Mesenchymal stem cell (in vitro differentiated cells and primary cell): ENCODE data around the gene MED27.

Experiments
- DNase-seq: peaks from one replicate; pipeline ENCODE4 v3.0.0-alpha.2; 2013
- H2AFZ ChIP-seq: one replicate; pipeline ENCODE4 v1.6.1; 2013; ENCODE audit warnings: low read depth, mild to moderate bottlenecking, control low read depth, inconsistent platforms, low read length, moderate library complexity
- H2AK5ac ChIP-seq: 2 replicates; pipeline ENCODE4 v1.6.1; 2013; ENCODE audit warnings: low read length, moderate library complexity, mild to moderate bottlenecking, inconsistent platforms; ENCODE audit not compliant: severe bottlenecking
- H2BK120ac ChIP-seq: one replicate; pipeline ENCODE4 v1.6.1; 2013; ENCODE audit warnings: low read depth, mild to moderate bottlenecking, inconsistent platforms, low read length, moderate library complexity
- H2BK12ac ChIP-seq, 2 experiments: one replicate each; pipeline ENCODE4 v1.6.1; 2013; ENCODE audit warnings: inconsistent platforms in 2 of 2, low read length in 2 of 2, mild to moderate bottlenecking in 2 of 2, moderate library complexity in 2 of 2, control low read depth in 1 of 2
- H2BK15ac ChIP-seq: one replicate; pipeline ENCODE4 v1.6.1; 2013; ENCODE audit warnings: mild to moderate bottlenecking, low read depth, inconsistent platforms; ENCODE audit not compliant: poor library complexity, severe bottlenecking
- H2BK5ac ChIP-seq: 2 replicates; pipeline ENCODE4 v1.6.1; 2013; ENCODE audit warnings: low read depth, mild to moderate bottlenecking, low read length, control low read depth, inconsistent platforms; ENCODE audit not compliant: poor library complexity, severe bottlenecking
- H3K14ac ChIP-seq, 2 experiments: one replicate each; pipeline ENCODE4 v1.6.1; 2013; ENCODE audit warnings: inconsistent platforms in 2 of 2, low read length in 2 of 2, control low read depth in 1 of 2, mild to moderate bottlenecking in 1 of 2, moderate library complexity in 1 of 2
- H3K18ac ChIP-seq, 2 experiments: one replicate each; pipeline ENCODE4 v1.6.1; 2013; ENCODE audit warnings: inconsistent platforms in 2 of 2, low read length in 2 of 2, control low read depth in 1 of 2, low read depth in 1 of 2, mild to moderate bottlenecking in 1 of 2
- H3K23ac ChIP-seq, 2 experiments: one replicate each; pipeline ENCODE4 v1.6.1; 2013; ENCODE audit warnings: inconsistent platforms in 2 of 2, low read length in 2 of 2, mild to moderate bottlenecking in 2 of 2, moderate library complexity in 2 of 2, control low read depth in 1 of 2
- H3K27ac ChIP-seq: 2 replicates; pipeline ENCODE4 v1.5.1; 2013; ENCODE audit warnings: mild to moderate bottlenecking, moderate library complexity, low read length, control low read depth, inconsistent platforms; ENCODE audit not compliant: poor library complexity, severe bottlenecking
- H3K27me3 ChIP-seq, 2 experiments: 2 replicates each; pipeline versions ENCODE4 v1.6.1 to v1.7.0; 2013; ENCODE audit warnings: low read length in 2 of 2, mild to moderate bottlenecking in 2 of 2, moderate library complexity in 2 of 2, control low read depth in 1 of 2, inconsistent platforms in 1 of 2; ENCODE audit not compliant: control insufficient read depth in 1 of 2, insufficient read depth in 1 of 2
- H3K36me3 ChIP-seq, 2 experiments: 2 replicates each; pipeline versions ENCODE4 v1.6.1 to v1.7.0; 2013; ENCODE audit warnings: low read length in 2 of 2, control low read depth in 1 of 2, inconsistent platforms in 1 of 2, low read depth in 1 of 2, mild to moderate bottlenecking in 1 of 2; ENCODE audit not compliant: insufficient read depth in 2 of 2, control insufficient read depth in 1 of 2
- H3K4ac ChIP-seq, 2 experiments: one replicate each; pipeline ENCODE4 v1.6.1; 2013; ENCODE audit warnings: inconsistent platforms in 2 of 2, low read length in 2 of 2, mild to moderate bottlenecking in 2 of 2, moderate library complexity in 2 of 2, control low read depth in 1 of 2, low read depth in 1 of 2
- H3K4me1 ChIP-seq: 2 replicates; pipeline ENCODE4 v1.6.1; 2013; ENCODE audit warnings: low read depth, low read length, control low read depth; ENCODE audit not compliant: control insufficient read depth, insufficient read depth
- H3K4me2 ChIP-seq: 2 replicates; pipeline ENCODE4 v1.6.1; 2013; ENCODE audit warnings: low read length, mild to moderate bottlenecking, inconsistent platforms; ENCODE audit not compliant: poor library complexity, severe bottlenecking
- H3K4me3 ChIP-seq, 2 experiments: 2 replicates each; pipeline versions ENCODE4 v1.5.1 to v1.7.0; 2013; ENCODE audit warnings: low read length in 2 of 2, mild to moderate bottlenecking in 2 of 2, control low read depth in 1 of 2, low read depth in 1 of 2; ENCODE audit not compliant: insufficient read depth in 1 of 2
- H3K79me1 ChIP-seq: replicated peaks from 2 replicates; pipeline ENCODE4 v1.6.1; 2013; ENCODE audit warnings: mild to moderate bottlenecking, control low read depth, low read length, inconsistent platforms; ENCODE audit not compliant: poor library complexity, severe bottlenecking
- H3K9ac ChIP-seq: 2 replicates; pipeline ENCODE4 v1.7.0; 2013; ENCODE audit warnings: mild to moderate bottlenecking, low read length, moderate library complexity
- H3K9me3 ChIP-seq: 2 replicates; pipeline ENCODE4 v1.7.0; 2013; ENCODE audit warnings: mild to moderate bottlenecking, low read length; ENCODE audit not compliant: control insufficient read depth
- H4K8ac ChIP-seq: one replicate; pipeline ENCODE4 v1.6.1; 2013; ENCODE audit warnings: inconsistent platforms, mild to moderate bottlenecking, low read length, moderate library complexity
- H4K91ac ChIP-seq: one replicate; pipeline ENCODE4 v1.6.1; 2013; ENCODE audit warnings: mild to moderate bottlenecking, low read length, inconsistent platforms
- WGBS: methylation state at CpG from one replicate; pipeline ENCODE4 v1.1.7; 2013; ENCODE audit warnings: mixed read lengths; 5-methylcytosine and 5-hydroxymethylcytosine counted together

The MED27 gene

GRCh38 chr9:131986576-131986975 is 93.1 kb downstream of the MED27 start:
- WGBS, result 21% methylated on average over 3 of the region's 4 CpGs
- peak; percentile 54 for DNase-seq
- H3K79me1 ChIP-seq, result peaks cover 26% of the 10 kb centered on the region

GRCh38 chr9:131986089-131986488 is 93.6 kb downstream of the MED27 start:
- Histone ChIP-seq H3K9me3 (no peaks in the 10 kb centered on the region), H2BK12ac (no peak overlapping the region), H4K91ac (no peak overlapping the region), H3K18ac (no peak overlapping the region), H3K4ac (no peak overlapping the region), H3K79me1 (peaks cover 28% of the 10 kb centered on the region), H3K4me2 (no peak overlapping the region), H2BK15ac (no peak overlapping the region), H3K4me3 (no peak overlapping the region), H2AK5ac (no peak overlapping the region), H3K27me3 (no peaks in the 10 kb centered on the region), H4K8ac (no peak overlapping the region), H3K4me1 (peaks cover 2% of the 10 kb centered on the region), H3K23ac (no peak overlapping the region), H3K9ac (no peak overlapping the region), H2BK5ac (no peak overlapping the region), H3K14ac (no peak overlapping the region), H3K36me3 (no peaks in the 10 kb centered on the region), H2AFZ (no peak overlapping the region), H3K27ac (no peak overlapping the region), H2BK120ac (no peak overlapping the region)
- no peak for DNase-seq
- no CpG with 5 or more reads among the region's 3 CpGs for WGBS

More at GRCh38 chr9:131986576-131986975, 93.1 kb downstream of the MED27 start:
- Histone ChIP-seq H2AK5ac (no peak overlapping the region), H2BK5ac (no peak overlapping the region), H2BK12ac (no peak overlapping the region), H2AFZ (no peak overlapping the region), H3K4me3 (no peak overlapping the region), H3K9me3 (no peaks in the 10 kb centered on the region), H3K18ac (no peak overlapping the region), H3K23ac (no peak overlapping the region), H3K27ac (no peak overlapping the region), H3K27me3 (no peaks in the 10 kb centered on the region), H3K4ac (no peak overlapping the region), H4K8ac (no peak overlapping the region), H3K9ac (no peak overlapping the region), H4K91ac (no peak overlapping the region), H3K14ac (no peak overlapping the region), H3K36me3 (no peaks in the 10 kb centered on the region), H2BK15ac (no peak overlapping the region), H3K4me1 (peaks cover 2% of the 10 kb centered on the region), H3K4me2 (no peak overlapping the region), H2BK120ac (no peak overlapping the region)

- H3K4me3 ChIP-seq, result no peak overlapping the region
- WGBS, result 10% methylated on average over 1 of the region's 1 CpG
- no peaks in the 10 kb centered on the region for H3K4me1 ChIP-seq
- H3K9ac ChIP-seq, result no peak overlapping the region
- H2BK15ac ChIP-seq, result no peak overlapping the region
- no peak overlapping the region for H4K8ac ChIP-seq
- H3K4ac ChIP-seq, result no peak overlapping the region
- H2BK120ac ChIP-seq, result no peak overlapping the region
- H2BK12ac ChIP-seq, result no peak overlapping the region
- H3K18ac ChIP-seq, result no peak overlapping the region
- no peak overlapping the region for H3K4me2 ChIP-seq
- no peak overlapping the region for H3K23ac ChIP-seq
- no peak overlapping the region for H3K27ac ChIP-seq
- no peak overlapping the region for H2AK5ac ChIP-seq
- H4K91ac ChIP-seq, result no peak overlapping the region
- no peaks in the 10 kb centered on the region for H3K36me3 ChIP-seq
- H2AFZ ChIP-seq, result no peak overlapping the region
- DNase-seq, result peak; percentile 56
- H3K79me1 ChIP-seq, result peaks cover 19% of the 10 kb centered on the region
- no peak overlapping the region for H3K14ac ChIP-seq
- H3K9me3 ChIP-seq, result no peaks in the 10 kb centered on the region
- no peaks in the 10 kb centered on the region for H3K27me3 ChIP-seq
- H2BK5ac ChIP-seq, result no peak overlapping the region
These were observed 95.1 kb downstream of the MED27 start for GRCh38 chr9:131984564-131984963.

- H4K8ac ChIP-seq, result no peak overlapping the region
- WGBS, result 40% methylated on average over 5 of the region's 5 CpGs
- H3K9ac ChIP-seq, result no peak overlapping the region
- H2AFZ ChIP-seq, result no peak overlapping the region
- no peak overlapping the region for H3K18ac ChIP-seq
- DNase-seq, result peak; percentile 88
- no peak overlapping the region for H3K27ac ChIP-seq
- H3K9me3 ChIP-seq, result no peaks in the 10 kb centered on the region
- peaks cover 21% of the 10 kb centered on the region for H3K79me1 ChIP-seq
- no peak overlapping the region for H2AK5ac ChIP-seq
- H3K36me3 ChIP-seq, result no peaks in the 10 kb centered on the region
- no peak overlapping the region for H3K23ac ChIP-seq
- H3K27me3 ChIP-seq, result no peaks in the 10 kb centered on the region
- no peak overlapping the region for H3K4me3 ChIP-seq
- no peak overlapping the region for H3K14ac ChIP-seq
- no peak overlapping the region for H3K4ac ChIP-seq
- H3K4me1 ChIP-seq, result no peaks in the 10 kb centered on the region
- H2BK12ac ChIP-seq, result no peak overlapping the region
- no peak overlapping the region for H2BK15ac ChIP-seq
- no peak overlapping the region for H2BK120ac ChIP-seq
- no peak overlapping the region for H3K4me2 ChIP-seq
- H2BK5ac ChIP-seq, result no peak overlapping the region
- no peak overlapping the region for H4K91ac ChIP-seq
These were observed 96.9 kb downstream of the MED27 start for GRCh38 chr9:131982671-131983239.
